ENCODE results near the gene HOXB4.

Gene HOXB4

DNA sequence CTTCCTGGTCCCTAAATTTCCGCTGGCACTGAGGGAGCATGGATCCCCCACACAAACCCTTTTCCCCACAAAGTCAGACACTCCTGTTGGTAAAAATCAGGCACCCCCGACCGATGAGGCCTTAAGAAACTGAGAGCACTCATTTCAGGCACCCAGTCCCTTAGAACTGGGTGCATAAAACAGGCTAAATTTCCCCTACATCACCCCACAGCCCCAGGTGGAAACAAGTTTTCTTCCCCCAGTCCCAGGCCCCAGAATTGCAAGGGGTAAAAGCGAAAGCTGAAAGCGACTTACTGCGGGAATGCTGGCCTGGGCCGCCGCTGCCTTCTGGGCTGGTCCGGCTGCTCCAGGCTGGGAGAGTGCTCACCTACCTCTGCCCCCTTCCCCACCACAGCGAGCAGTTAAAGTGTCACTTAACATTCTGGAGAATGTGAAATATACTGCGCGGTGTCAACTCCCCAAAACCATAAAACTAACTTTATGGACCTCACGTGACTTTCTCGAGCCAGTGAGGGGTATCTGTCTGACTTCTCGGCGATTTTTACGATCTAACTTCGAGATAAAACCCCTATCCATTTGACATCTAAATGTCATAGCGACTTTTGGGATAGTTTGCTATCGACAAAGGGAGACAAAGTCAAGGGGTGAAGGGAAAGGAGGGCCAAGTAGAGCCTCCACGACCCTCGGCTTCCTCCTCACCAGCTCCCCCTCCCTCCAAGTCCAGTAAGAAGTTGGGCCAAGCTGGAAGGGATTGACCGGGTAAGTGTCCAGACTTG lies 11.9 kb upstream of the HOXB4 start, which contains the start of gene HOXB3:
HOXB3 (minus strand) TSS at position 411 of the 776 bp plus-strand sequence. CDS start 37,767 bp downstream, outside the sequence.
- no peak for DNase-seq (ENCODE audit: low read depth)

DNA sequence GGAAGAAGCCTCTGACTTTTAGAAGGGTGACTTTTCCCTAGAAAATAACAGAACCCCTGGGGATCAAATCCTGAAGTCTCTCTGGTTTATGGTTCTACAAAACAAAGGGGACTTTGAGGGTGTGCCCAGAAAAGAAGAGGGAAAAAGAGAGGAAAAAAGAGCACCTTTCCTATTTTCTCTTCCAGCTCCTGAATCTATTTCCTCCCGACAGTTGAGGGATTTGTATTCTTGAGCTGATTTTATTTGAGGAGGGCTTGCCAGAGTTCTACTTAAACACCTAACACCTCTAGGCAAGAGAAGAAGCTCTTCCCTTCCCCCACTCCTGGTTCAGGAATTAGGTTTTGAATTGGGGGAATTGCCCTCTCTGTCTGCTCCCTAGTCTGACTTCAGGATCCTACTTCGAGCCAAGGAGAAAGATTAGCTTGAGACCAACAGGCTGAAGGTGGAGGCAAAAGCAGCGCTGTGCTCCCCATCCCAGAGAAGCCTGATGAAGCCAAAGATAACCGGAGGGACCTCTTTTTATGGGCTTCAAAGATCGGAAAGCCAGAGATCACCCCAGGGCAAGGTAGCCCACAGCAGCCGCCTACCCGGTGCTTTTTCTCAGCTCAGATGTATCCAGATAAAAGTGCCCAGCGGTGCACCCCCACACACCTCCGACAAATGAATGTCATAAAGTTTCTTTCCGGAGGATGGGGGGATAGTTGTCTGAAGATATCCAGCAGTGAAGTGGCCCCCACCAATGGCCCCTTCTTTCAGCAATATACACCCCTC lies 11.1 kb upstream of the HOXB4 start:
- no peak for DNase-seq (ENCODE audit: low read depth)

DNA sequence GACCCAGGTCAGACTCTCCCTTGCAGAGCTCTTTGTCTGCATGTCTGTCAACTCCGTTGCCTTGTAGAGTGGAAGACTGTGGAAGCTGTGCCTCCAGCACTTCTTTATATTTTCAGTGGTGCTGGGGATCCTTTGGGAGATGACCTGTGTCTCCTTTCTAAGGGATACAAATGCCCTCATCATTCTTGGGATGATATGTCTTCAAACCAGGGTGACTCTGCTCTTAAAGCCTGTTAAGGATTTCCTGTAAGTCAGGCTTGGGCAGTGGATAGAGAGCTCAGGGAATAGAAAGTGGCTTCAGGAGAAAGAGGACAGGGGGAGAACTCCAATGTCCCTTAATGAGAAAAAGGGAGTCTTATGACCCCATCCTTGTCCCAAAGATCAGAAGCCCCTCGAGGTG lies 10.4 kb upstream of the HOXB4 start:
- DNase-seq (ENCODE audit: low read depth) = no peak

DNA sequence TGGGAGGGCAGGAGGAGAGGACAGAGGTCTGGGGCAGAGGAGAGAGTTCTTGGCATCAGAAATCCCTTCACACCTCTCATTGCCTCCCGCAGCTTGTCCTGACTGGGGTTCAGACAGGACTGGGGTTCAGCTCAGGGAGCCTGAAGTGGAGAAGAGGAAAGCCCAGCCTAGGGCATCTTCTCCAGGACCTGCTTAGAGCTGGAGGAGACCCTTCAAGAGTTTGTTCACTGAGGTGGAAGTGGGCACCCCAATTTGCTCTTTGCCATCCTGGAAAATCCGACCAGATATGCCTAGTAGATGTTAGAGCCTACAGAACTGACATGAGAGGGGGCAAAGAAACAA lies 9.9 kb upstream of the HOXB4 start:
- DNase-seq (ENCODE audit: low read depth) = no peak

DNA sequence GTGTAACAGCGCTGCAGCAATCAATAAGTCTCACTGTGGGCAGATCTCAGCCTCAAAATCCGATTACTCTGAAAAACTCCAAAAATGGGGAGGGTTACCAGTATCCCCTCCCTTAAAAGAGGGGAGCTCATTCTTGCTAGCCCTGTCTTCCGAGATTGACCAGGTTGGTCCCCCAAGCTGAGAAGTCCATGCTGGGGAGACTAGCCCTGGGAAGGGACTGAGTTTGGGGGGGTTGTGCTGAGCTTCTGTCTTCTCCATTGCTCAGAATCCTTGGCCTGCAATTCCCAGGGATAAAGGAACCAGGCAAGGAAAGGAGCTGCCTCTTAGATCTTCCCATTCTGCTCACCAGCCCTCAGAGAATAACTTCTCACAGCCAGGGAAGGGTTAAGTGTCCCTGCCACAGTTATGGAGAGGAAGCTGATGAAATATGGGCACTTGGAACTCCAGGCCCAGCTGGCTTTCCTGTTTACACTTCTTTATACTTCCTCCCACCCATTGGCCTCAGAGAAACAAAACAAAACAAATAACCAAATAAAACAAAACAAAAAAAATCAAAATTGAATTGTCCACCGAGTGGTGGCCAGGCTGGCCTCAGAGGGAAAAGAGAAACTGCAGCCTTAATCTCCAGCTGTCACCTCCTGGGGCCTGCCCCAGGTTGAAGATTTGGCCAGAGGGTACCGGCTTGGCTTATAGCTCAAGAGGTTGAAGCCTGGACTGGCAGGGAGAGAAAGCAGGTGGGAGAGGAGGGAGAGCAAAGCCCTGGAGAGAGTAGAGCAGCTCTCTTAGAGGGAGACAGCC lies 9.3 kb upstream of the HOXB4 start:
- DNase-seq (ENCODE audit: low read depth) = no peak

DNA sequence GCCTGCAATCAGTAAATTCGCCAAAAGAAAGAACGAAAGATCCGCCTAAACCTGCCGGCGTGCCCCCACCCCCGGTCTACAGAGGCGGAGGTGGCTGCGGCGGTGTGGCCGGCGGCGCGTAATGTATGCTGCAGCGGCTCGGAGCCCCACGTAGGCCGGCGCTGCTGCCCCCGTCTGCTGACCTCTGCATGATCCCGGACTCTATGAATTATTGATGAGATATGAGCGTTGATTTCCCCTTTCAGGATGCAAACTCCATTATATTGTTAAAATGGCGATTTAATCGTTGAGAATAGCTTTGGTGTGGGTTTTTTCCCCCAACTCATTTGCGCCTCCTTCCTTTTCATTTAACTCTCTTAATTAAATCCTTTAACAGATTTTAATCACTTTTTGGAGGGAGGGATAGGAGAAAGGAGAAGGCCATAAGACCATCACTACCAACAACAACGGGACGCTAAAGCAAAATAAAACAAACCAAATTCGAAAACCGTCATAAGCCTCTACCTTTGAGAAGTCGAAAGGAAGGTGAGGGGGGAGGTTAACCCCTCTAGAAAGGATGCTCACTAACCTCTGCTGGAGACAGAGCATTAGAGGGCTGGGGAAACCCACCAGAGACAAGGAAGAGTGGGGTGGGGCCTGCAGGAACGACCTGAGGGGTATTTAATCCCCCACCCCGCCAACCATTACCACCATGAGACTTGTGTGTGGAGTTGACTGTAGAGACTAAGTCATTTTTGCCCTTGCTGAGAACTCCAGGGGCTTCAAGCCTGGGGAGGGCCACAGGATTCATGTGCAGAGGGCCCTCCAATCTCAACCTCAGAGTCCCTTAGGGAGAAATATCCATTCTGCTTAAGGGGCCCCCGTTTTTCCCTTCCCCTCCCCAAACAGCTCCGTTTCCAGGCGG lies 8.5 kb upstream of the HOXB4 start:
- DNase-seq (ENCODE audit: low read depth) = no peak

DNA sequence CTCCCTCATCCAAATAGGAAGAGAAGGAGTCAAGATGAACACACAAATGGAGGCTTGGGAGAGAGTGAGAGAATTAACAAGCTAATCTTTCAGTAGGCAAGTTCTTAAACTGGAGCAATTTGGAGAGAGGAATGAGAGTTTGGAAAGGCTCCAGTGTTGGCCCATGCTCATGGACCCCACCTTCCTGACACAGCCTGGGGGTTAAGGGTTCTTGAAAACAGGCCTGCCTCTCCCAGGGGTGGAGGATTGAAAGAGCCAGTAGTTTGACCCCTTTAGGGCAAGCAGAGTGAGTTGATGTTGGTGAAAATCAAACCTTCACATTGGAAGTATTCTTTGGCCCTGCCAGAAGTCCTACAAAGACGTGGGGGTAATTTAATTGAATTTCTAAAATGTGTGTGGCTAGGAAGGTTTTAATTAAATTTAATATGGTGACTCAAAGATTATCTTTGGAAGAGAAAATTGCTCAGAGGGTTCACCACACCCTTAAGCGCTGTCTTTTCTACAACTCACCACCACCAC lies 6.1 kb upstream of the HOXB4 start:
- DNase-seq (ENCODE audit: low read depth) = no peak

DNA sequence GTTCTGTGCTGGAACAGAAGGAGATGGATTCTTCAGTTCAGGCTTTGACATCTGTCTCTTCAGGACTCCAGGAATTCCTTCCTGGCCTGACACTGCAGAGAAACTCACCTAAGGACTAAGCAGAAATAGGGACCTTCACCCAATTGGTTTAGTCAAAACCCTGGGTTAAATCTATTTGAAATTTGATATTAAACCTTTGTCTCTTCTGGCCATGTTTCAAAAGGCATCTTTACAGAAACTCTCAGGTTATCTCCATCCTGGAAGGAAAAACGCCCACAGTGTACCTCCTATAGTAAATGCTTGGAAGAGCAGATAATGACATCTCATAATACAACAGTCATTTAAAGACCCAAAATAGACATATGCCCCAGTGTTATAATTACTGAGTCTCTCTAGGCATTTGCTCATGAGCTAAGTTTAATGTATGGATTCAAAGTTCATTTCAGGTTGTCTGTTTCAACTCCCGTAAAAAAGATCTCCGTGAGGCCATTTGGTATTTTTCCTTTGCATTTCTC lies 5.6 kb upstream of the HOXB4 start:
- DNase-seq (ENCODE audit: low read depth) = no peak

DNA sequence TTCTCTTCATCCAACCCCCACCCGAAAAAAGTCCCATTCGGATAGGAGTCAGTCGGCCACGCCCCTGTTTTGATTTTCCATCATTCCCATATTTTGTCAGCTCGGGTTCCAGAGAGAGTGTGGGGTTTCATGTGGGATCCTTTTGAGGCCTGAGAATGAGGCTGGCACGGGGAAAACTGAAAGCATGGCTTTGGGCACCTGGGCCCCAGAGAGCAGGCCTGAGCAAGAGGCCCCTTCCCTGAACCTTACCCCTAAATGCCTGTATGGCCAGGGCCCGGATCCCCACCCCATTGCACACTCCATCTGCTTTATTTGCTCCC lies 4.6 kb upstream of the HOXB4 start:
- no peak for DNase-seq (ENCODE audit: low read depth)

DNA sequence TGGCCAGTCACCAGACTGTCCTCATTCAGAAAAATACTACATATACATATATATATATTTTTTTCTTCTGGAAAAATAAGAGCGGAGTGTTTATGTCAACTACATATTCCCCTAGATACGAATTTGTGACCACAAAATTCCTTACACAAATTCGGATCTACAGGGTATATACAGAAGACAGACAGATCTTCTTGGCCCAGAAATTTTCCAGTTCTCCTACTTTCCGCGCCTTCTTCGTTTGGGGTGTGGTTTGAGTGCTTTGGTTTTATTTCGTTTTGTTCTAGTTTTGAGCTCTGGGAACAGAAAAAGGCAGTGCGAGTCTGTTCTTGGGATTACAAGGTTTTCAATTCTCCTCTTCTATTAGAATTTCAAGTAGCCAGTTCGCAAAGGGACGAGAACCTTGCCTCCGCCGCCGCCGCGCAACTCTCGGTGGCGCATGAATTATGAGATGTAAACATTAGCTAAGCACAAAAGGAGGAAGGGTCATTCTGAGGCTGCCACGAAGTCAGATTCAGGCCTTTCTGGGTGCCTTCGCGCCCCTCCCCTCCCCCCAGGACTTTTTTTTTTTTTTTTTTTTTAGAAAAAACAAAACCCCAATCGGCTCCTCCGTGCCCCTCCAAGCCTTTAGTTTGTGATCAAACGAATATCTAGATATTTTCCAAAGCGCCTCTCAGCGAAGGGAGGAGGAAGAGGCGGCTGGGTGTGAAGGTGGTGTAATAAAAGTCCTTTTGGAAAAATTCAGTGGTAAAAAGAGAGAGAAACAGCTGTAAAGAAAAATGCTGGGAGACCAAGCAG lies 1.8 kb upstream of the HOXB4 start:
- DNase-seq (ENCODE audit: low read depth) = no peak

DNA sequence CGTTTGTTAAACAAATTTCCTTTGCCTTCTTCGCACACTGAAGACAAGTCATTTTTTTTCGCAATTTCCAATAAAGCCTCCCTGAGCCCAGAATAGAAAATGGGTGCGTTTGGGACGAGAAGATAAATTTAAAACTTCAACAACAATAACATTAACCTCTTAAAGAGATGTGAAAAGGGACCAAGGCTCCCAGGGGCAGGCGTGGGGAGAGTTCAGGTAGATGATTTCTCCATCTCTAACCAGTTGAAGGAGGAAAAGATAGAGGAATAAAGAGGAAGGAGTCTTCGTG lies 1.3 kb upstream of the HOXB4 start:
- DNase-seq (ENCODE audit: low read depth) = no peak

DNA sequence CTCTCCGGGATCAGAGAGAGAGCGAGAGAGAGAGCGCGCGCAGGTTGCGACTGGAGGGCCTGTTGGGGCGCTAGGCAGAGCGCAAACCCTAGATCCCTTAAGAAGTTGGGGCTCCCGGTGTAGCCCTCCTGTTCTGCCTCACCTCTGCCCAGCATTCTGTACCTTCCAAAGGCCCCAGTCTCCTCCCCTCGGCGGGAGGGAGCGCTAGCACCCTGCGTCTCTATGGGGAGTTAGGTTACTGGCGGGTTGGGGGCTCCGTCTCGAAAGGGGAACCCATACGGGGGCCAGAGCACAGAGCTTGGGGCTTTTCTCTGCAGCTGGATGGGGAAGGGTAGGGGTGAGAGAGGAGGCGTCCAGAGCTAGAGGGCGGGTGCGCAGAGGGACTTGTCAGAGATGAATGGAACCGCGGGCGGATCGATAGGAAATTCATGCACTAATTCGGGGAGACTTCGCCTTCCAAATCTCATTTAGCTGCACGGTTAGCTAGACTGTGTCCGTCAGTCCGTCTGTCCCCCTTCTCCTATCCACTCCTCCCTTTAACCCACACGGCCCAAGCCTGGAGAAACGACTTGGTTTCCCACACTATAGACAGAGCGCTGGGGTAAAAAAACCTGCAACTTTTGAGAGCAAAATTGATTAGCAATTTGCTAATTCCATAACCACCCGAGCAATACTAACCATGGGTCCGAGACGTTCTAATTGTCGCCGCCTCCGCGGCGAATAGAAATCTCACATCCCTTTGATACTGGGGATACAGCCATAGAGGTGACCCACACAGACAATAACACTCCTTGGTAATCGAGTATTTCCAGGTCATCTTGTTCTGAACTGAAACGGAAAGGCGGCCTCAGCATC lies 693 bp upstream of the HOXB4 start:
- DNase-seq (ENCODE audit: low read depth) = no peak

DNA sequence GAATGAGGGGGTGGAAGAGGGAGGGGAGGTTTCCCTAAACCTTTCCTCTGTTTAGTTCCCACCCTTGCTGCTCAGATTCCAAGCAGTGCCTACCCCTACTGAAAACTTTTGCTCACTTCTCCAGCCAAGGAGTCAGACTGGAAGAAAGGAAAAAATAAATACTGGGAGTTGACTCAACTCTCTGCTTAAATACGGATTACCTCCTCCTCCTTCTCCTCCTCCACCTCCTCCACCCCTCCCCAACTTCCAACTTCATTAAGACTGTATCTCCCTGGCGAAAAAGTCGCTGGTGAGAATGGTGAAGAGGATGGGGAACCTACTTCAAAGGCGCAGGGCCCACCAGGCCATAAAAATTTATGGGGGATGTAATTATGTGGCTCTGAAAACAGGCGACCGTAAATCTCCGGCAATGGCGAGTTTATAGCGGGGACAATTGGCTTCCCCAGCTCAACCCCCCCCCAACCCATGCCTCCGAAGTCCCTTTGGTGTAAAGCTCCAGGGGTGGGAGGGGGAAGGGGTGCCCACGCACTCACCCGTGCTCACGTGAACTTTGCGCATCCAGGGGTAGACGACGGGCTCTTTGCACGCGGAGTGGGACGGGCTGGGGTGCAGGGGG lies 712 bp downstream of the HOXB4 start:
- DNase-seq (ENCODE audit: low read depth) = no peak

DNA sequence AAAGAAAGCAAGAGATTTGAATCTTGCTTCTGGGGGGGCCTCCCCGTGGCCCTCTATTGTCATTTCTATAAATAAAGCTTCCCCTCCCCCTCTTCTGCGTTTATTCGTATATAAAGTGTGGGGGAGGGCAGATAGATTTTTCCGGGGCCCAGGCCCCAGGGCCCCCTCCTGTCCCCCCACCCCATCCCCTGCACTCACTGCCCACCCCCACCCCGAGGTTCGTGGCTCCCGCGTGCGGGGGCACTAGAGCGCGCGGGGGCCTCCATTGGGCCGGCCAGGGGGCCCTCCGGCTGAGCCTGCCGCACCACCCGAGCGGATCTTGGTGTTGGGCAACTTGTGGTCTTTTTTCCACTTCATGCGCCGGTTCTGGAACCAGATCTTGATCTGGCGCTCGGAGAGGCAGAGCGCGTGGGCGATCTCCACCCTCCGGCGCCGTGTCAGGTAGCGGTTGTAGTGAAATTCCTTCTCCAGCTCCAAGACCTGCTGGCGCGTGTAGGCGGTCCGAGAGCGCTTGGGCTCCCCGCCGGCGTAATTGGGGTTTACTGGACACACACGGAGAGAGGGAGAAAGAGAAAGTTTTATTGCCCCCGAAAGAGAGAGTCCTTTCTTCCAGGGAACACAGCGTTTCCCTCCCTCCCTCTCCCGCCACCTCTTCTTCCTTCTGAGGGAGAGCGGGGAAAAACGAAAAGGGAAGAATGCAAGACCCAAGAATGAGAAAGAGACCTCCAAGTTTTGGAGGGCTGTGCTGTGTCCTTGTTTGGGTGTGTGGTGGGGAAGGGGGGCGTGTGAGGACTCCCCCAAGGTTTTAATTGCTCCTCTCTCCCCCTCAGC lies 1.5 kb downstream of the HOXB4 start:
- DNase-seq (ENCODE audit: low read depth) = no peak

DNA sequence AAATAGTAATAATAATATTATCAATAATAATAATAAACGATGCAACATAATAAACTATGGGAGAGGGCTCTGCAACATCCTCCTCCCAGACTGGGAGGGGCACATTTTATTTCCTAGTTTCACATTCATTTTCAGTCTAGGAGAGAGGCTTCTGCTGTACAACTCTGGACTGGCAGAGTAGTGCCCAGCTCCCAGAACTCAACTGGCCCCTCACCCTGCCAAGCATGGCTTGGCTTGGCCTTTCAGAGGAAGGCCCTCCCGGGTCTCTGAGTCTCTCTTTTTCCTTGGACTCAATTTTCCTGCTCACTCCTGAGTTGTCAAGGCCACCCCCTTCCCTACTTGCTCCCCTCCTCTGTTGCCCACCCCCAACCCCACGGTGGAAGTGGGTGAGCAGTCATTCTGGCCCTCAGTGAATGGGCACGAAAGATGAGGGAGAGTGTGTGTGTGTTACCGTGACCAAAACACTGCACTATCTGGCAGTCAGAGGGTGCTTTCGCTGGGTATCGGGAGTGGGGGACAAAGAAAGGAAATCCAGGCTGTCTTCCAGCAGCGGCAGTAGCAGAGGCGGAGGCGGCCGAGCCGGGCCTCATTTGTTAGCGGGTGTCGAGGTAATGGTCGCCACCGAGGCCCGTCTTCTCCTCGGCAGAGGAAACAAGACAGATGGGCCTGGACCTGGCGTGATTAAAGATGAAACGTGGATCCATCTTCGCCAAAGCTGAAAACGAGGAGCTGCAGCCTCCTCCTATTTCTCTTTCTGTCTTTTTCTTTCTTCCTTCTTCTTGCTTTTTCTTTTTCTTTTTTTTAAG lies 2.3 kb downstream of the HOXB4 start:
- DNase-seq (ENCODE audit: low read depth) = no peak

DNA sequence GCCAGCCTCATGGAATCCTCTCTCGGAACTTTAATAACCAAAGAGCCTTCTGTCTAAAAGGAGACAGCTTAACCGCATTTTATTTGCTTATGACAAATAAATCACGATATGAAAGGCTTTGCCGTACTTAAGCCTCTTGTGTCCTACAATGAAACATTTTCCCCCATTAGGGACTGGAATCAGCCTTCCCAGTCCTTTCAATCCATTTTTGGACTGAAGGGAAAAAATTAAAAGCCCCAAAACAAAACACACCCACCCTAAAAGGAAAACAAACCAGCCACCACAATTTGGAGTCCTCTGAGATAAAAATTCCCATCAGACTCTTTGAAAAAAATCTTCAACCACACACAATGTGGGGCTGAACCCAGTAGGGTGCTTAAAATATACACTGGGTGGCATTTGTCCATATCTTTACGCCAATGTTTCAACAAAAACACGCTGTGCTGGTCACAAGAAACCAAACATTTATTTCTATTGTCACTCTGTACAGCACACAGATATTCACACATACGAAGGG lies 3.0 kb downstream of the HOXB4 start:
- DNase-seq (ENCODE audit: low read depth) = no peak

DNA sequence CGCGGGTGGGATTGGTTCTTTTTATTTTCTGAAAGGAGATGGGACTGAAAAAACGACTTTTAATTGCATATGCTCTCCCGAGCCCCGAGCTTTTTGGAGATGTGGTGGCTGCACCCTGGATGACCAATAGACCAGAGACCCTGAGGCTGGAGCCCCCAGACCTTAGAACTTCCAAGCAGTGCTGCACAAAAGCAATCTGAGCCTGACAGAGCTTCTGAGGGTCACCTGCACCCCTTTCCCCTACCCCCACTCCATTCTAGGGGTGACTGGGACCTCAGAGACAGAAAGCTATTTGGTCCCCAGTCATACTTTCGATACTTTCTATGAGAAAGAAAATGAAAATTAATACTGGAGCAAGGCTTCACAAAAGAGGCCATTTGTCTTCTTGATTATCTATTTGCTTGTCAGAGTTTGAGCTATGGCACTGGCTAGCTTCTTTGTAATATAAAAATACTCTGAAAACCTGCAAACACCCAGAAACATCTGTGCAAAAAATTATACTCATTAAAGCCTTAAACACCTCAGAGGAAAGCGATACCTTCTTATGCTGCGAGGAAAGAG lies 3.6 kb downstream of the HOXB4 start:
- DNase-seq (ENCODE audit: low read depth) = no peak

Measured in non-pigmented ciliary epithelial cell (primary cell).